Measurements from ENCODE around the gene BCS1L.

BCS1L gene

DNA sequence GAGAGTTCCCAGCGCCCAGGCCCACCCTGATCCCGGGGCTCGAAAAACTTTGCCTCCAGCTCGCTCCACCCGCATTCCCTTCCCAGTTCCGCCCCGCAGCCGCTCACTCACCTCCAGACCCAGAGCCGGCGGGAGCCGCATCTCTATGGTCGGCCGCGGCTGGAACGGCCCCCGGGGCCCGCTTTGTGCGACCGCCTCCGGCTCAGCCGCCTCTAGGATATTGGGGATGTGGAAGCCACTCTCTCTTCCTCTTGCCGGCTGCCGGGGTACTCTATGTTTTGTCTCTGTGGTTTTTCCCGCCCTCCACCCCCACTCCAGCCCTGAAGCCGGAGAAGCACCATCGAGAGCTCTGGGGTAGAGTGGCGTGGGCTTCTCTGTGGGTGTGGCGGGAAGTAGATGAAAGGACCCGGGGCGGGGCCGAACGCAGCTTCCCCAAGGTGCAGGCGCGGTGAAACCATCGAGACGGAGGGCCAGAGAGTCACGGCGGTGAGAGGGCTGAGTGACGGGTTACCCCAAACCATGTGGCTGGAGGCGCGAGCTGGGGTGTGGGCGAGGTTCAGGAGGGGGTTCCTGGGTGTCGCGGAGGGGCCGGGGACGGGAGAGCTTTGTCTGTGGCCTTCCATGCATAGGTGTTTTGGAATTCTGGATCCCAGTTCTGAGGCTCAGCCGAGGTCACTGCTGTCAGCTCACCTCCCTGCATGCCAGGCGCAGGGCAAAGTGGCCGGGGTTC, at the start of gene BCS1L, which contains the start of gene ZNF142:
Gene BCS1L, plus strand, starts transcription at position 426 of the 730 bp plus-strand sequence. CDS start 1,305 bp downstream, outside the sequence.
Gene ZNF142, minus strand, starts transcription at position 366 of the 730 bp plus-strand sequence. CDS start 3,194 bp downstream, outside the sequence.
- peak; percentile 28 to 96 (median 86) for DNase-seq

DNA sequence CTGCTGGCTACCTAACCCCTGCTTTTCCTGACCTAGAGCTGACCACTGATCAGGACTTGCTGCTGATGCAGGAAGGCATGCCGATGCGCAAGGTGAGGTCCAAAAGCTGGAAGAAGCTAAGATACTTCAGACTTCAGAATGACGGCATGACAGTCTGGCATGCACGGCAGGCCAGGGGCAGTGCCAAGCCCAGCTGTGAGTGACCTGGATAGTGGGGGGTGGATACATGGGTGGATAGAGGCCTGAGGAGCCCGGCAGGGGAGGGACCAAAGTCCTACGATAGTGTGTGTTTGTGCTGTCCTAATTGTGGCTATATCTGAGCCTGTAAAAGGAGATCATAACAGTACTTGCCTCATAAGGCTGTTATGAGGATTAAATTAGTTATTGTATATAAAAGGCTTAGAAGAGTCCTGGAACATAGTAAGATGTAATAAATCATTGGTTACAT, 43.6 kb upstream of the BCS1L start:
- no peak for DNase-seq

DNA sequence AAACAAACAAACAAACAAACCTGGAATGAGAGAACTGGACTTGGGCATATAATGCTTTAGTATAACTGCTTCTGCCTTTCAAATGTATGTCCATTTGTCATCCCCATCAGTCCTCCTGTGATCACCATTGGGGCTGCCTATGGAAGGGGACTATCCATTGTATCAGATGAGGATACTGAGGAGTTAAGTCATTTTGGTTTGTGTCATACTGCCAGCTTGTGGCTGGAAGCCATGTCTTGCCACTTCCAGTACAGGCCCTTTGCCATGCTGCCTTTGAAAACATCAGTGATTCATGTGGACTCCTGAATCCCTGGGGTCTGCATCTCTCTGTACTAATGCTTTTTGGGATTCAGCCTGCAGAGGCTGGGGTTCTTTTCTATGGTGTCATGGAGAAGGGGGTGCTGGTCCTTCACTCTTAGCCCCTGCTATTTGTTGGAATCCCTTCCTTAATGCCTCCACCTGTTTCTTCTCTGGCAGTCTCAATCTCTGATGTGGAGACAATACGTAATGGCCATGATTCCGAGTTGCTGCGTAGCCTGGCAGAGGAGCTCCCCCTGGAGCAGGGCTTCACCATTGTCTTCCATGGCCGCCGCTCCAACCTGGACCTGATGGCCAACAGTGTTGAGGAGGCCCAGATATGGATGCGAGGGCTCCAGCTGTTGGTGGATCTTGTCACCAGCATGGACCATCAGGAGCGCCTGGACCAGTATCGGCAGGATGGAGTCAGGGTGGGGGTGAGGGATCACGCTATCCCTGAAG, 41.2 kb upstream of the BCS1L start:
- DNase-seq: no peak

- DNase-seq: no peak
These were observed 38.5 kb upstream of the BCS1L start for GRCh38 chr2:218621007-218621406.

DNA sequence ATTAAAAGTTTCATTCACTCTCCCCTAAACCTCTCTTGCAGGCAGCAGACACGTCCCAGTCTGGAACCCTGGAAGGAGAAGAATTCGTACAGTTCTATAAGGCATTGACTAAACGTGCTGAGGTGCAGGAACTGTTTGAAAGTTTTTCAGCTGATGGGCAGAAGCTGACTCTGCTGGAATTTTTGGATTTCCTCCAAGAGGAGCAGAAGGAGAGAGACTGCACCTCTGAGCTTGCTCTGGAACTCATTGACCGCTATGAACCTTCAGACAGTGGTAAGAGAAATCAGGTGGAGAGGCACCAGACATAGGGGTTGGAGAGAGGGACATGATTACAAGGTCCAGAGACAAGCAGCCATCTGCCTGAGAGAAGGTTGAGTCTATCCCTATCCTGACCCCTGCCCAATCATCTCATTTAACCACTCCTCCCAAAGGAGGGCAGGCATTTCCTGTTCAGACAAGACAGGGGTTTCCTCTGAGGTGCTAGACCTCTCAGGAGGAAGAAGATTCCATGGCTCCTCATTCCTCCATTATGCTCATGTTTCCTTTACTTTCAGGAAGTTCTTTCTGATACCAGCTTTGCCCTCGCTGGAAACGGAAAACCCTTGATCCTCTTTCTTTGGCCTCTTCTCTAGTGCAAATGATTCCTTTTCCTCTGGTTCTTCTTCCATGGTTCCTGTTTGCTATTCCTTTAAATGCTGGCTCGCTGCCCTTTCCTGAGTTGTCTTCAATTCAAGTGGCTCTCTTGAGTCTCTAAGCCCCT, 36.7 kb upstream of the BCS1L start:
- DNase-seq: no peak

GRCh38 chr2:218623366-218623705, 36.1 kb upstream of the BCS1L start:
- DNase-seq: no peak

DNA sequence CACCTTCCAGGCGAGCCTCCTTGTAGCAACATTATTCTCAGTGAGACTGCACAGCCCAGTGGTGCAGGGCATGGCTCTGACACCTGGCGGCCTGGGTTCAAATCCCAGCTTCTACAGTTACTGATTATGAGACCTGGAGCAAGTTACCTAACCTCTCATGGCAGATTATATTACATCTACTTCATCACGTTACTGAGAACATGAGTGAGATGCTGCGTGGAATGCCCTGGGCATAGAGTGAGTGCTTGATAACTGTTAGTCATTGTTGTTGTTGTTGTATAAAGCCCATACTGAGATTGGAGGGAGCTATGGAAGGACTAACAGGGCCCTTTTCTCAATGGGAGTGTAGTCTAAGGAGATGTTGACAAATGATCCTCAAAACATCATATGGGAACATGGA, 33.1 kb upstream of the BCS1L start:
- no peak for DNase-seq

GRCh38 chr2:218627939-218628338, 31.5 kb upstream of the BCS1L start:
- no peak for DNase-seq

DNA sequence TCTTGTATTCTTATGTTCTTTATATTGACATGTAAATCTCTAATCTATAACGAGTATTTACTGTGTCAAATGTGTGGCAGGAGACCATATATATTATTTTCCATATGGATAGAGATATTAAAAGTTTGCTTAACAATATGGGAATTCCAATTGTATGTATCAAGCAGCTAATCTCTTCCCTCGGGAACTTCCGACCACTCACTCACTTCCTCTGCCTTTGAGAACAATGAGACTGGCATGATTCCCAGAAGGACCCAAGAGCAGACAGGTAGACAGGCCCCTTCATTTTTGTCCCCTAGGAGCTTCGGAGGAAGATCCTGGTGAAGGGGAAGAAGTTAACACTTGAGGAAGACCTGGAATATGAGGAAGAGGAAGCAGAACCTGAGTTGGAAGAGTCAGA, 27.6 kb upstream of the BCS1L start:
- no peak for DNase-seq

GRCh38 chr2:218635719-218636118, 23.8 kb upstream of the BCS1L start:
- no peak for DNase-seq

GRCh38 chr2:218638372-218638771, 21.1 kb upstream of the BCS1L start:
- DNase-seq: no peak

GRCh38 chr2:218642121-218642656, 17.3 kb upstream of the BCS1L start:
- no peak for DNase-seq

DNA sequence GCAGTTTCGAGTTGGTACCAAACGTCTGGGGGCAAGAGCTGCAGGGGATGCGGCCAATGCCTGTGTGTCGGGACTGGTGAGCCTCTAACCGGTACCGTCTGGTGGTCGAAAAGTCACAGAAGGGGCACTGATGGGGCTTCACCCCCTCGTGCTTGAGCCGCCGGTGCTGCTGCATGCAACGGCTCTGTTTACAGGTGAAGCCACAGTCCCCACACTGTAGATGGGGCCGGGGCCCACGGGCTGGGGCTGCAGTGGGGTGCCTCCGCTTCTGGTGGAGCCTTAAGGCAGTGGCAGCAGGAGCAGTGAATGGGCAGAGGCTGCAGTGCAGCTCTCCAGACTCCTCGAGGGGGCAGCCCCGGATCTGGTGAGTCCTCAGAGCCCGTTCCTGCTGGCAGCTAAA, 16.7 kb upstream of the BCS1L start:
- no peak for DNase-seq

GRCh38 chr2:218643751-218644310, 15.7 kb upstream of the BCS1L start:
- no peak for DNase-seq

DNA sequence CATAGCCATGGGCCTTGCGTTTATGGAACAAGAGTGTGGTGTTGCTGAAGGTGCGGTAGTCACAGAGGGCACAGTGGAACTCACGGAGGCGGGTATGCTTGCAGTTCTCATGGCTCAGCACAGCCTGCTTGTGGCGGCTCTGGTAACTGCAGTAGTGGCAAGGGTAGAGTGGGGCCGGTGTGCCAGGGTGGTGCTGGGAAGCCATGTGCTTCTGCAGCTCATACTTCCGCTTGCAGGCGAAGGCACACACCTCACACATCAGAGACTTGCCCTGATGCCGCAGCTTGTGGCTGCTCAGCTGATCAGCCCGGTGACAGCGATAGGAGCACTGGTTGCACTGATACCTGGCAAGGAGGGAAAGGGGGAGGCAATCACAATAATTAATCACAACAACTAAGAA, 14.8 kb upstream of the BCS1L start:
- DNase-seq: no peak

DNA sequence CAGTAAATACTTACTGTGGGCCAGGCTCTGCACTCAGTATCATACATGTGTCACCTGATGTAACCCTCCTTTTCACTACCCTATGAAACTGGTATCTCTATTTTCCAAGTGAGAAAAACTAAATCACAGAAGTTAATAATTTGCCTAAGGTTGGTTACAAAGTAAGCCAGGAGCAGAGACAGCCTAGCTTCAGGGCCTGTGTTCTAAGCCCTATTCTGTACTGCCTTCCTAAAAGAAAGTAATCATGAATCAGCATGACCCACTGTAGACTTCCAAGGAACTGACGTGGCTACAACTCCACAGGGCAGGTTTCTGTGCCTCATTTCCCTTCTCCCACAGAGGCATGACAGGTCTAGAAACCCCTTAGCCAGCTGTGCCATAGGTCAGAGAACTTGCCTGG, 14.4 kb upstream of the BCS1L start:
- DNase-seq: no peak

- DNase-seq: peak in 16 of 51 donors; percentile 1 to 50 (median 26)
These were observed 11.2 kb upstream of the BCS1L start for GRCh38 chr2:218648088-218648786.

DNA sequence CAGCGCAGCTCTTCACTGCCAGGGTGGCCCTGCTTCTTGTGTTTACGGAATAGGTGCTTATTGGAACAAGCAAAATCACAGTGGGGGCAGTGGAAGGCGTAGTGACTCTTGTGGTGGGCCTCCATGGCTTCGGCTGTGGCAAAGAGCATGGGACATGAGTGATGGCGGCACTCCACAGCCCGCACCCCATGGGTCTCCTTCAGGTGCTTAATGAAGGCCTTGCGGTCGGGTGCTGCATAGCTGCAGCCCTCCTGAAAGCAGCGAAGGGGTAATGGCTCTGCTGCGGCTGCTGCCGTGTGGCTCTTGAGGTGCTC, 10.7 kb upstream of the BCS1L start:
- peak in 1 of 51 donors; percentile 14 for DNase-seq

GRCh38 chr2:218655751-218656150, 3.7 kb upstream of the BCS1L start:
- no peak for DNase-seq

GRCh38 chr2:218658671-218659257, 719 bp upstream of the BCS1L start:
- DNase-seq: peak in 8 of 51 donors; percentile 4 to 24 (median 7)

DNA sequence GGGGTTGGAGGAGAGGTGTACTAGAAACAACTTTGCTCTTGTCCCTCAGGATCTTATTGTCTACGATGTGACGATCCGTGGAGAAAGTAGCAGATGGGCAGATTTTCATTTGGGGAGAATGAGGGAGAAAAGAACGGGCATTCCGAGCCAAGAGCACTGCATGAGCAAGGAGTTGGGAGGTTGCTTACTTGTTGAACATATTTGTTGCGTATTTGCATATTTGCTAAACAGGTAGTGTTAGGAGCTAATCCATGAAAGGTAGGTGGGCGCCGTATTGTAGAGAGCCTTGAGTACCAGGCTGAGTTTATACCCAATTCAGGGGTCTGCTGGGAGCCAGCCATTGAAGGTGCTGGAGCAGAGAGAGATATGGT, 490 bp downstream of the BCS1L start:
- DNase-seq: peak in 1 of 51 donors; percentile 57
